KMS-11 (cell line): ENCODE data around the gene COL18A1.

Experiments
- H2AFZ ChIP-seq: fragments of 200-600 bp; sonication (generic); 2 replicates; pipeline ENCODE4 v1.6.1; 2016; ENCODE audit warnings: antibody characterized with exemption, mixed run types, low read depth
- H3K27ac ChIP-seq: fragments of 200-600 bp; sonication (generic); 2 replicates; pipeline ENCODE4 v1.6.1; 2016; ENCODE audit warnings: mild to moderate bottlenecking, mixed run types
- H3K27me3 ChIP-seq: fragments of 200-600 bp; sonication (generic); 2 replicates; pipeline ENCODE4 v1.6.1; 2017; ENCODE audit warnings: mild to moderate bottlenecking, low read depth, mixed run types, moderate library complexity; ENCODE audit not compliant: insufficient read depth
- H3K36me3 ChIP-seq: fragments of 200-600 bp; sonication (generic); 2 replicates; pipeline ENCODE4 v1.6.1; 2017; ENCODE audit warnings: mild to moderate bottlenecking, mixed run types; ENCODE audit not compliant: insufficient read depth
- H3K4me1 ChIP-seq: fragments of 200-600 bp; sonication (generic); 2 replicates; pipeline ENCODE4 v1.6.1; 2016; ENCODE audit warnings: mild to moderate bottlenecking, low read depth, mixed run types; ENCODE audit not compliant: poor library complexity, severe bottlenecking
- H3K4me2 ChIP-seq: fragments of 200-600 bp; sonication (generic); 2 replicates; pipeline ENCODE4 v1.7.0; 2016; ENCODE audit warnings: mild to moderate bottlenecking, mixed run types
- H3K4me3 ChIP-seq: fragments of 200-600 bp; sonication (generic); IDR thresholded peaks from 2 replicates; pipeline ENCODE4 v1.6.1; 2017; ENCODE audit warnings: low read depth, low read length, mixed read lengths; ENCODE audit not compliant: insufficient read depth
- H3K79me2 ChIP-seq: fragments of 200-600 bp; sonication (generic); 2 replicates; pipeline ENCODE4 v1.6.1; 2016; ENCODE audit warnings: low read depth, mixed run types; ENCODE audit not compliant: insufficient read depth
- H3K9ac ChIP-seq: fragments of 200-600 bp; sonication (generic); 2 replicates; pipeline ENCODE4 v1.6.1; 2016; ENCODE audit warnings: mild to moderate bottlenecking, mixed run types
- H4K20me1 ChIP-seq: fragments of 200-600 bp; sonication (generic); 2 replicates; pipeline ENCODE4 v1.6.1; 2016; ENCODE audit warnings: mild to moderate bottlenecking, mixed run types; ENCODE audit not compliant: insufficient read depth
- CTCF ChIP-seq: fragments of 200-600 bp; sonication (generic); conservative IDR thresholded peaks from 2 replicates; pipeline ENCODE4 v1.6.1; 2017; ENCODE audit warnings: low read depth, mild to moderate bottlenecking, antibody characterized with exemption, low read length, moderate library complexity, mixed read lengths

The COL18A1 gene

GRCh38 chr21:45482899-45483821 lies 78.2 kb downstream of the COL18A1 start:
- H3K27ac ChIP-seq: no peak overlapping the region
- no peak overlapping the region for H3K4me2 ChIP-seq
- H4K20me1 ChIP-seq: no peaks in the 10 kb centered on the region
- no peaks in the 10 kb centered on the region for H3K4me1 ChIP-seq
- no peak overlapping the region for H2AFZ ChIP-seq
- H3K36me3 ChIP-seq: no peaks in the 10 kb centered on the region
- no peak for TF ChIP-seq CTCF
- no peak overlapping the region for H3K4me3 ChIP-seq
- no peak overlapping the region for H3K9ac ChIP-seq
- H3K79me2 ChIP-seq: no peaks in the 10 kb centered on the region
- peaks cover 61% of the 10 kb centered on the region for H3K27me3 ChIP-seq

- no peaks in the 10 kb centered on the region for H4K20me1 ChIP-seq
- H3K27ac ChIP-seq: no peak overlapping the region
- H3K36me3 ChIP-seq: no peaks in the 10 kb centered on the region
- H3K9ac ChIP-seq: no peak overlapping the region
- H3K4me3 ChIP-seq: no peak overlapping the region
- no peak overlapping the region for H2AFZ ChIP-seq
- TF ChIP-seq CTCF: no peak
- no peak overlapping the region for H3K4me2 ChIP-seq
- no peaks in the 10 kb centered on the region for H3K79me2 ChIP-seq
- H3K27me3 ChIP-seq: peaks cover 73% of the 10 kb centered on the region
- no peaks in the 10 kb centered on the region for H3K4me1 ChIP-seq
Observed at GRCh38 chr21:45484318-45484717, 79.4 kb downstream of the COL18A1 start.

GRCh38 chr21:45485686-45486442 lies 80.9 kb downstream of the COL18A1 start:
- Histone ChIP-seq H3K79me2 (no peaks in the 10 kb centered on the region), H3K9ac (no peak overlapping the region), H3K4me1 (no peaks in the 10 kb centered on the region), H4K20me1 (no peaks in the 10 kb centered on the region), H3K4me3 (no peak overlapping the region), H3K27me3 (peaks cover 72% of the 10 kb centered on the region), H3K4me2 (no peak overlapping the region), H2AFZ (no peak overlapping the region), H3K27ac (no peak overlapping the region), H3K36me3 (no peaks in the 10 kb centered on the region)
- no peak for TF ChIP-seq CTCF

- H3K27me3 ChIP-seq: peaks cover 70% of the 10 kb centered on the region
- H3K9ac ChIP-seq: no peak overlapping the region
- H3K4me1 ChIP-seq: no peaks in the 10 kb centered on the region
- no peak overlapping the region for H3K4me3 ChIP-seq
- no peak overlapping the region for H2AFZ ChIP-seq
- TF ChIP-seq CTCF: no peak
- no peak overlapping the region for H3K4me2 ChIP-seq
- no peak overlapping the region for H3K27ac ChIP-seq
- H3K79me2 ChIP-seq: no peaks in the 10 kb centered on the region
- no peaks in the 10 kb centered on the region for H3K36me3 ChIP-seq
- no peaks in the 10 kb centered on the region for H4K20me1 ChIP-seq
Observed at GRCh38 chr21:45486443-45487160, 81.6 kb downstream of the COL18A1 start.
